Prostate gland (tissue), 2 donors: ENCODE measurements around the gene PCP4.

Experiments used
- CTCF ChIP-seq, 4 experiments: fragments of 200-600 bp in 2 of 4; fragments of 450-650 bp in 2 of 4; sonication (generic) in 2 of 4; IDR thresholded peaks; 1 replicate in 3 of 4; 2 replicates in 1 of 4; pipeline ENCODE4 v1.5.1; 2016 to 2019; ENCODE audit warnings: antibody characterized with exemption in 4 of 4, mild to moderate bottlenecking in 2 of 4, moderate library complexity in 2 of 4
- POLR2A ChIP-seq: fragments of 450-650 bp; IDR thresholded peaks from one replicate; pipeline ENCODE4 v1.6.1; 2016; ENCODE audit warnings: antibody characterized with exemption, mild to moderate bottlenecking

GRCh38 chr21:39852021-39852721 lies 15.1 kb upstream of the PCP4 start:
- TF ChIP-seq CTCF (IDR thresholded peaks at IDR 0.05) = no peak
- no peak for TF ChIP-seq POLR2A
